ENCODE results near the gene ST6GALNAC4.

ST6GALNAC4 gene

DNA sequence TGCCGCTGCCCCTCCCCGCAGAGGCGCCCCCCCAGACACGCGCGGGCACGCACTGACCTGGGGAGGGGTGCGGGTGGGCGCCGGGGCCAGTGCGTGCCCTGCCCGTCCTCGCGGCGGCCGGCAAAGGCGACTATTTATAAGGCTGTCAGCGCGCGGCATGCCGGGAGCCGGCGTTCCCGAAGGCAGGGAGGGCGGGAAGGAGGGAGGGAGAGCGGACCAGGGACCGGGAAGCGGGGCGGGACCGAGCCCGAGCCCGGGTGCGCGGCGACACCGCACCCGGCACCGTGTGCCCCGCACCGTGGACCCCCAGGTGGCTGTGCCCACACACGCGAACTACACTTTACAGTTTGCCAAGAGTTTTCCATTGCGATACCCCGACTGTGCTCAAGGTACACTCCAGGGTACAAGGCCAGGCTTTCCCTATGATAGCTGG is 39.3 kb downstream of the ST6GALNAC4 start, which contains the start of gene AK1:
Gene AK1, minus strand, starts transcription at position 110 of the 433 bp plus-strand sequence. CDS start 3,058 bp downstream, outside the sequence.
- Histone ChIP-seq H3K4me1 (ENCODE audit: control insufficient read depth, insufficient read depth, low read length) (no peaks in the 10 kb centered on the region; the same call in 1 of the 2 replicates), H3K9me3 (ENCODE audit: control insufficient read depth, insufficient read depth, low read depth, low read length) (no peaks in the 10 kb centered on the region), H3K36me3 (ENCODE audit: control insufficient read depth in 2 of 2, insufficient read depth in 1 of 2, low read length in 2 of 2) (peaks cover 0 to 11% of the 10 kb centered on the region in 2 experiments; a peak in 1 of 3 replicates), H3K27ac (ENCODE audit: extremely low read depth, low read depth, low read length) (peak within 1 kb of the TSS; percentile 53; the same call in 1 of the 2 replicates), H3K4me3 (ENCODE audit: low read depth, low read length) (peak within 1 kb of the TSS; percentile 55)
- ChIA-PET CTCF (interaction anchor here (0.5 to 2.5 kb wide), 4 partner anchors 35 to 143 kb away, joined by 3 to 7 read pairs (median 4); partner anchors contain the start of gene TOR2A), POLR2A (interaction anchor here (0.8 kb wide), 1 partner anchor 92 kb away, joined by 3 read pairs; the partner anchor contains the start of gene CDK9)
- TF ChIP-seq KLF7 (tag by site-specific recombination; IDR thresholded peaks at IDR 0.05; ENCODE audit: borderline replicate concordance) (no peak), ZBTB48 (tag by site-specific recombination; IDR thresholded peaks at IDR 0.05) (peak; percentile 55), BCL6B (tag by site-specific recombination; IDR thresholded peaks at IDR 0.05) (no peak), ZNF354C (tag by site-specific recombination; IDR thresholded peaks at IDR 0.05; ENCODE audit: borderline replicate concordance, low read depth) (no peak), ZNF76 (tag by site-specific recombination; IDR thresholded peaks at IDR 0.05; ENCODE audit: borderline replicate concordance, low read depth) (peak; percentile 90), ZNF624 (tag by site-specific recombination; IDR thresholded peaks at IDR 0.05) (no peak), ZNF132 (tag by site-specific recombination; IDR thresholded peaks at IDR 0.05; ENCODE audit: borderline replicate concordance) (no peak), ZBTB26 (tag by site-specific recombination; optimal IDR thresholded peaks at IDR 0.05) (peak; percentile 88), ZBTB21 (tag by site-specific recombination; IDR thresholded peaks at IDR 0.05) (no peak), ZNF660 (tag by site-specific recombination; IDR thresholded peaks at IDR 0.05) (peak; percentile 92), ZEB2 (tag by site-specific recombination; IDR thresholded peaks at IDR 0.05) (peak; percentile 54; the same call in 1 of the 2 replicates), ZBTB20 (tag by site-specific recombination; IDR thresholded peaks at IDR 0.05) (peak; percentile 23; the same call in 1 of the 2 replicates), SP2 (tag by site-specific recombination; IDR thresholded peaks at IDR 0.05) (peak; percentile 76), ZFP37 (tag by site-specific recombination; IDR thresholded peaks at IDR 0.05) (0 out of 2 replicates have a peak, but pooled peaks have one; percentile 20), ZNF391 (tag by site-specific recombination; IDR thresholded peaks at IDR 0.05; ENCODE audit: borderline replicate concordance, low read depth) (no peak), SP3 (tag by site-specific recombination; IDR thresholded peaks at IDR 0.05) (peak; percentile 64), ZNF341 (tag by site-specific recombination; IDR thresholded peaks at IDR 0.05; ENCODE audit: low read depth) (peak; percentile 70), IKZF3 (tag by site-specific recombination; IDR thresholded peaks at IDR 0.05) (peak; percentile 92), ZNF398 (tag by site-specific recombination; IDR thresholded peaks at IDR 0.05) (peak; percentile 66), ZBTB1 (tag by site-specific recombination; IDR thresholded peaks at IDR 0.05) (0 out of 2 replicates have a peak, but pooled peaks have one; percentile 83), ZFP41 (tag by site-specific recombination; IDR thresholded peaks at IDR 0.05; ENCODE audit: borderline replicate concordance) (no peak)
- TF ChIP-seq, protein P1, sequence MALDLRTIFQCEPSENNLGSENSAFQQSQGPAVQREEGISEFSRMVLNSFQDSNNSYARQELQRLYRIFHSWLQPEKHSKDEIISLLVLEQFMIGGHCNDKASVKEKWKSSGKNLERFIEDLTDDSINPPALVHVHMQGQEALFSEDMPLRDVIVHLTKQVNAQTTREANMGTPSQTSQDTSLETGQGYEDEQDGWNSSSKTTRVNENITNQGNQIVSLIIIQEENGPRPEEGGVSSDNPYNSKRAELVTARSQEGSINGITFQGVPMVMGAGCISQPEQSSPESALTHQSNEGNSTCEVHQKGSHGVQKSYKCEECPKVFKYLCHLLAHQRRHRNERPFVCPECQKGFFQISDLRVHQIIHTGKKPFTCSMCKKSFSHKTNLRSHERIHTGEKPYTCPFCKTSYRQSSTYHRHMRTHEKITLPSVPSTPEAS (tag by site-specific recombination; IDR thresholded peaks at IDR 0.05) = no peak
- TF ChIP-seq, protein P2, sequence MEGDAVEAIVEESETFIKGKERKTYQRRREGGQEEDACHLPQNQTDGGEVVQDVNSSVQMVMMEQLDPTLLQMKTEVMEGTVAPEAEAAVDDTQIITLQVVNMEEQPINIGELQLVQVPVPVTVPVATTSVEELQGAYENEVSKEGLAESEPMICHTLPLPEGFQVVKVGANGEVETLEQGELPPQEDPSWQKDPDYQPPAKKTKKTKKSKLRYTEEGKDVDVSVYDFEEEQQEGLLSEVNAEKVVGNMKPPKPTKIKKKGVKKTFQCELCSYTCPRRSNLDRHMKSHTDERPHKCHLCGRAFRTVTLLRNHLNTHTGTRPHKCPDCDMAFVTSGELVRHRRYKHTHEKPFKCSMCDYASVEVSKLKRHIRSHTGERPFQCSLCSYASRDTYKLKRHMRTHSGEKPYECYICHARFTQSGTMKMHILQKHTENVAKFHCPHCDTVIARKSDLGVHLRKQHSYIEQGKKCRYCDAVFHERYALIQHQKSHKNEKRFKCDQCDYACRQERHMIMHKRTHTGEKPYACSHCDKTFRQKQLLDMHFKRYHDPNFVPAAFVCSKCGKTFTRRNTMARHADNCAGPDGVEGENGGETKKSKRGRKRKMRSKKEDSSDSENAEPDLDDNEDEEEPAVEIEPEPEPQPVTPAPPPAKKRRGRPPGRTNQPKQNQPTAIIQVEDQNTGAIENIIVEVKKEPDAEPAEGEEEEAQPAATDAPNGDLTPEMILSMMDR (tag by site-specific recombination; IDR thresholded peaks at IDR 0.05) = no peak
- TF ChIP-seq, protein P3, sequence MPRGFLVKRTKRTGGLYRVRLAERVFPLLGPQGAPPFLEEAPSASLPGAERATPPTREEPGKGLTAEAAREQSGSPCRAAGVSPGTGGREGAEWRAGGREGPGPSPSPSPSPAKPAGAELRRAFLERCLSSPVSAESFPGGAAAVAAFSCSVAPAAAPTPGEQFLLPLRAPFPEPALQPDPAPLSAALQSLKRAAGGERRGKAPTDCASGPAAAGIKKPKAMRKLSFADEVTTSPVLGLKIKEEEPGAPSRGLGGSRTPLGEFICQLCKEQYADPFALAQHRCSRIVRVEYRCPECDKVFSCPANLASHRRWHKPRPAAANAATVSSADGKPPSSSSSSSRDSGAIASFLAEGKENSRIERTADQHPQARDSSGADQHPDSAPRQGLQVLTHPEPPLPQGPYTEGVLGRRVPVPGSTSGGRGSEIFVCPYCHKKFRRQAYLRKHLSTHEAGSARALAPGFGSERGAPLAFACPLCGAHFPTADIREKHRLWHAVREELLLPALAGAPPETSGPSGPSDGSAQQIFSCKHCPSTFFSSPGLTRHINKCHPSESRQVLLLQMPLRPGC (tag by site-specific recombination; IDR thresholded peaks at IDR 0.05) = no peak
- TF ChIP-seq, protein P4, sequence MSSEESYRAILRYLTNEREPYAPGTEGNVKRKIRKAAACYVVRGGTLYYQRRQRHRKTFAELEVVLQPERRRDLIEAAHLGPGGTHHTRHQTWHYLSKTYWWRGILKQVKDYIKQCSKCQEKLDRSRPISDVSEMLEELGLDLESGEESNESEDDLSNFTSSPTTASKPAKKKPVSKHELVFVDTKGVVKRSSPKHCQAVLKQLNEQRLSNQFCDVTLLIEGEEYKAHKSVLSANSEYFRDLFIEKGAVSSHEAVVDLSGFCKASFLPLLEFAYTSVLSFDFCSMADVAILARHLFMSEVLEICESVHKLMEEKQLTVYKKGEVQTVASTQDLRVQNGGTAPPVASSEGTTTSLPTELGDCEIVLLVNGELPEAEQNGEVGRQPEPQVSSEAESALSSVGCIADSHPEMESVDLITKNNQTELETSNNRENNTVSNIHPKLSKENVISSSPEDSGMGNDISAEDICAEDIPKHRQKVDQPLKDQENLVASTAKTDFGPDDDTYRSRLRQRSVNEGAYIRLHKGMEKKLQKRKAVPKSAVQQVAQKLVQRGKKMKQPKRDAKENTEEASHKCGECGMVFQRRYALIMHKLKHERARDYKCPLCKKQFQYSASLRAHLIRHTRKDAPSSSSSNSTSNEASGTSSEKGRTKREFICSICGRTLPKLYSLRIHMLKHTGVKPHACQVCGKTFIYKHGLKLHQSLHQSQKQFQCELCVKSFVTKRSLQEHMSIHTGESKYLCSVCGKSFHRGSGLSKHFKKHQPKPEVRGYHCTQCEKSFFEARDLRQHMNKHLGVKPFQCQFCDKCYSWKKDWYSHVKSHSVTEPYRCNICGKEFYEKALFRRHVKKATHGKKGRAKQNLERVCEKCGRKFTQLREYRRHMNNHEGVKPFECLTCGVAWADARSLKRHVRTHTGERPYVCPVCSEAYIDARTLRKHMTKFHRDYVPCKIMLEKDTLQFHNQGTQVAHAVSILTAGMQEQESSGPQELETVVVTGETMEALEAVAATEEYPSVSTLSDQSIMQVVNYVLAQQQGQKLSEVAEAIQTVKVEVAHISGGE (tag by site-specific recombination; conservative IDR thresholded peaks at IDR 0.05; ENCODE audit: low read depth) = peak; percentile 50; the same call in 1 of the 2 replicates
